Measurements from ENCODE around the gene MMP20. TPM values are rescaled to one million over a fixed set of nuclear protein-coding genes. Genes with fewer than 3 reads are reported as not detected.
A peak's percentile ranks its signal among the peaks of the same experiment; 100 is the strongest.

The MMP20 gene, protein sequence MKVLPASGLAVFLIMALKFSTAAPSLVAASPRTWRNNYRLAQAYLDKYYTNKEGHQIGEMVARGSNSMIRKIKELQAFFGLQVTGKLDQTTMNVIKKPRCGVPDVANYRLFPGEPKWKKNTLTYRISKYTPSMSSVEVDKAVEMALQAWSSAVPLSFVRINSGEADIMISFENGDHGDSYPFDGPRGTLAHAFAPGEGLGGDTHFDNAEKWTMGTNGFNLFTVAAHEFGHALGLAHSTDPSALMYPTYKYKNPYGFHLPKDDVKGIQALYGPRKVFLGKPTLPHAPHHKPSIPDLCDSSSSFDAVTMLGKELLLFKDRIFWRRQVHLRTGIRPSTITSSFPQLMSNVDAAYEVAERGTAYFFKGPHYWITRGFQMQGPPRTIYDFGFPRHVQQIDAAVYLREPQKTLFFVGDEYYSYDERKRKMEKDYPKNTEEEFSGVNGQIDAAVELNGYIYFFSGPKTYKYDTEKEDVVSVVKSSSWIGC
- polyA plus RNA-seq (ENCODE audit: low read depth in 6 of 6) = not detected

DNA sequence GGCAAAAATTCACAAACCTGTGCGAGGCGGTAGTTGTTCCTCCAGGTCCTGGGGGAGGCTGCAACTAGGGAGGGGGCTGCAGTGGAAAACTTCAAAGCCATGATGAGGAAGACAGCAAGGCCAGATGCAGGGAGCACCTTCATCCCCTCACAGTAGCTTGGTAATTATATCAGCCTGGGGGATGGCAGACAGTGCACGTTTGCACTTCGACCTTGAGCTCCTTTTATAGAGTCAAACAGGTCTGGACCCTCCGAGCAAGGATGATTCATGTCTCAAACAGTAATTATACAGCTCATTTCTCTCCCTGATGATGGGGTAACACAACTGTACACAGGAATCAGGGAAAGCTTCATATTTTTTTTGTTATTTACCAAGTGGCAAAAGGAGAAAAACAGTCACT is at the start of gene MMP20:
TSS of gene MMP20 (minus strand) at position 156 of the 400 bp plus-strand sequence. CDS start at position 143, 13 bp downstream.
- no peak for ATAC-seq (ENCODE audit: low read depth in 2 of 2)
- Mint-ChIP-seq H3K27ac (no peak within 1 kb of the TSS), H3K9me3 (no peaks in the 10 kb centered on the region), H3K4me1 (peaks cover 0 to 5% (median 0%) of the 10 kb centered on the region in 3 donors), H3K27me3 (peaks cover 0 to 8% (median 7%) of the 10 kb centered on the region in 3 donors), H3K36me3 (no peaks in the 10 kb centered on the region), H3K4me3 (no peak within 1 kb of the TSS)
- DNase-seq = no peak

DNA sequence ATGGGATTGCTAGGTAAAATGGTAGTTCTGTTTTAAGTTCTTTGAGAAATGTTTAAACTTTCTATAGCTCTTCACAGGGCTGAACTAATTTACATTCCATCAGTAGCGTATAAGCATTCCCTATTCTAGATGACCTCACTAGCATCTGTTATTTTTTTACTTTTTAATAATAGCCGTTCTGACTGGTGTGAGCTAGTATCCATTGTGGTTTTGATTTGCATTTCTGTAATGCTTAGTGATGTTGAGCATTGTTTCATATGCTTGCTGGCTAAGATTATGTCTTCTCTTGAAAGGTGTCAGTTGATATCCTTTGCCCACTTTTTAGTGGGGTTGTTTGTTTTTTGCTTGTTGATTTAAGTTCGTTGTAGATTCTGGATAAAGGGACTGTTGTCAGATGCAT is 44.5 kb upstream of the MMP20 start:
- Mint-ChIP-seq H3K4me1 (peaks cover 0 to 3% (median 0%) of the 10 kb centered on the region in 3 donors), H3K27me3 (peaks cover 0 to 7% (median 0%) of the 10 kb centered on the region in 3 donors), H3K9me3 (no peaks in the 10 kb centered on the region), H3K4me3 (no peak overlapping the region), H3K27ac (no peak overlapping the region), H3K36me3 (no peaks in the 10 kb centered on the region)
- ATAC-seq (ENCODE audit: low read depth in 2 of 2) (no peak), DNase-seq (no peak)

GRCh38 chr11:102666331-102666957 is 41.3 kb upstream of the MMP20 start:
- peak in 1 of 2 donors; percentile 21 for ATAC-seq (ENCODE audit: low read depth in 2 of 2)
- H3K4me3 Mint-ChIP-seq = no peak overlapping the region
- no peaks in the 10 kb centered on the region for H3K36me3 Mint-ChIP-seq
- H3K4me1 Mint-ChIP-seq = peaks cover 0 to 3% (median 0%) of the 10 kb centered on the region in 3 donors
- H3K9me3 Mint-ChIP-seq = no peaks in the 10 kb centered on the region
- peak overlapping the region in 1 of 6 donors; percentile 4 for H3K27ac Mint-ChIP-seq
- peaks cover 0 to 8% (median 0%) of the 10 kb centered on the region in 3 donors for H3K27me3 Mint-ChIP-seq
- peak; percentile 20 for DNase-seq

- ATAC-seq (ENCODE audit: low read depth in 2 of 2) (peak; percentile 51 to 61), DNase-seq (no peak)
- no peaks in the 10 kb centered on the region for H3K9me3 Mint-ChIP-seq
- no peak overlapping the region for H3K4me3 Mint-ChIP-seq
- H3K27ac Mint-ChIP-seq = no peak overlapping the region
- no peaks in the 10 kb centered on the region for H3K36me3 Mint-ChIP-seq
- peaks cover 3 to 9% (median 8%) of the 10 kb centered on the region in 3 donors for H3K27me3 Mint-ChIP-seq
- peaks cover 0 to 3% (median 0%) of the 10 kb centered on the region in 3 donors for H3K4me1 Mint-ChIP-seq
These were observed 39.0 kb upstream of the MMP20 start for GRCh38 chr11:102664001-102664752.

GRCh38 chr11:102662607-102663006 is 37.5 kb upstream of the MMP20 start:
- H3K27me3 Mint-ChIP-seq = peaks cover 8 to 19% (median 9%) of the 10 kb centered on the region in 3 donors
- peak overlapping the region in 1 of 6 donors; percentile 25 for H3K27ac Mint-ChIP-seq
- DNase-seq = no peak
- peaks cover 0 to 3% (median 0%) of the 10 kb centered on the region in 3 donors for H3K4me1 Mint-ChIP-seq
- no peak overlapping the region for H3K4me3 Mint-ChIP-seq
- H3K9me3 Mint-ChIP-seq = no peaks in the 10 kb centered on the region
- no peaks in the 10 kb centered on the region for H3K36me3 Mint-ChIP-seq
- no peak for ATAC-seq (ENCODE audit: low read depth in 2 of 2)

DNA sequence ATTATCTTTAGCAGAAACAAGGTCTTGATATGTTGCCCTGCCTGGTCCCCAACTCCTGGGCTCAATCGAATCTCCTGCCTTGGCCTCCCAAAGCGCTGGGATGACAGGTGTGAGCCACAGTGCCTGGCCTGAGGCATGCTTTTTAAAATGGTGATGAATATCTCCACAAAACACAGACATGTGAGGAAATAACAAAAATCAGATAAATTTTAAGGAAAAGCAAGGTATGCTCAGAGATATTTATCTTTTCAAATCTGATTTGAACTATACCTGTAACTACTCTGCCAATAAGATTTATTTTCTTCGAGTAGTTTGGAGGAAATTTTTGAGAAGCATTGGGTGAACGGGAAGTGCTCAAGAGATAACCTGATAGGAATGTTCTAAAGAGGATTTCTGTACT is 35.9 kb upstream of the MMP20 start:
- Mint-ChIP-seq H3K27ac (no peak overlapping the region), H3K27me3 (peaks cover 17 to 33% (median 21%) of the 10 kb centered on the region in 3 donors), H3K36me3 (no peaks in the 10 kb centered on the region), H3K4me1 (peaks cover 0 to 2% (median 0%) of the 10 kb centered on the region in 3 donors), H3K4me3 (no peak overlapping the region), H3K9me3 (peaks cover 0 to under 1% (median 0%) of the 10 kb centered on the region in 7 donors)
- no peak for ATAC-seq (ENCODE audit: low read depth in 2 of 2)
- DNase-seq = no peak

- peaks cover 30 to 47% (median 47%) of the 10 kb centered on the region in 3 donors for H3K27me3 Mint-ChIP-seq
These were observed 31.4 kb upstream of the MMP20 start for GRCh38 chr11:102656528-102656927.

DNA sequence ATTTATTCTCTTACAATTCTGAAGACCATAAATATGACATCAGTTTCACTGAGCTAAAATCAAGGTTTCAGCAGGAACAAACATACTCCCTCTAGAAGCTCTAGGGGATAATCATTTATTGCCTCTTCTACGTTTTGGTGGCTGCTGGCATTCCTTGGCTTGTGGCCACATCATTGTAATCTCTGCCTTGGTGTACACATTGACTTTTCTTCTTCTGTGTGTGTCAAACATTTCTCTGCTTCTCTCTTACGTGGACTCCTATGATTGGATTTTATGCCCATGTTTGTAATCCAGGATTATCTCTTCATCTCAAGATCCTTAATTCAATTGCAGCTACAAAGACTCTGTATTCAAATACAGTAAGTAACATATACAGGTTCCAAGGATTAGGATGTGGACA is 30.4 kb upstream of the MMP20 start:
- H3K4me1 Mint-ChIP-seq = no peaks in the 10 kb centered on the region
- DNase-seq (no peak), ATAC-seq (ENCODE audit: low read depth in 2 of 2) (no peak)
- peaks cover 32 to 48% (median 47%) of the 10 kb centered on the region in 3 donors for H3K27me3 Mint-ChIP-seq
- no peak overlapping the region for H3K27ac Mint-ChIP-seq
- H3K36me3 Mint-ChIP-seq = peaks cover 0 to 3% of the 10 kb centered on the region in 2 donors
- no peak overlapping the region for H3K4me3 Mint-ChIP-seq
- peaks cover 0 to 8% (median 3%) of the 10 kb centered on the region in 7 donors for H3K9me3 Mint-ChIP-seq

More at GRCh38 chr11:102656528-102656927, 31.4 kb upstream of the MMP20 start:
- Mint-ChIP-seq H3K27ac (no peak overlapping the region), H3K4me1 (no peaks in the 10 kb centered on the region), H3K36me3 (peaks cover 0 to 3% of the 10 kb centered on the region in 2 donors), H3K4me3 (no peak overlapping the region), H3K9me3 (peaks cover 0 to 8% (median 3%) of the 10 kb centered on the region in 7 donors)
- ATAC-seq (ENCODE audit: low read depth in 2 of 2) (no peak), DNase-seq (no peak)

GRCh38 chr11:102654761-102655160 is 29.6 kb upstream of the MMP20 start:
- Mint-ChIP-seq H3K4me3 (no peak overlapping the region), H3K36me3 (peaks cover 0 to 3% of the 10 kb centered on the region in 2 donors), H3K27me3 (peaks cover 33 to 48% (median 47%) of the 10 kb centered on the region in 3 donors), H3K9me3 (peaks cover 0 to 8% (median 4%) of the 10 kb centered on the region in 7 donors), H3K4me1 (no peaks in the 10 kb centered on the region), H3K27ac (peak overlapping the region in 2 of 6 donors; percentile 31 to 61)
- no peak for DNase-seq
- no peak for ATAC-seq (ENCODE audit: low read depth in 2 of 2)

GRCh38 chr11:102653744-102654291 is 28.7 kb upstream of the MMP20 start:
- Mint-ChIP-seq H3K9me3 (peaks cover 0 to 8% (median 5%) of the 10 kb centered on the region in 7 donors), H3K4me1 (no peaks in the 10 kb centered on the region), H3K27me3 (peaks cover 27 to 43% (median 41%) of the 10 kb centered on the region in 3 donors), H3K36me3 (peaks cover 0 to 3% of the 10 kb centered on the region in 2 donors), H3K27ac (no peak overlapping the region), H3K4me3 (no peak overlapping the region)
- ATAC-seq (ENCODE audit: low read depth in 2 of 2) (no peak), DNase-seq (no peak)

- DNase-seq (no peak), ATAC-seq (ENCODE audit: low read depth in 2 of 2) (no peak)
- Mint-ChIP-seq H3K27ac (no peak overlapping the region), H3K36me3 (no peaks in the 10 kb centered on the region), H3K4me1 (no peaks in the 10 kb centered on the region), H3K9me3 (peaks cover 0 to 4% (median 0%) of the 10 kb centered on the region in 7 donors), H3K4me3 (no peak overlapping the region), H3K27me3 (peaks cover 11 to 27% (median 17%) of the 10 kb centered on the region in 3 donors)
These were observed 22.3 kb upstream of the MMP20 start for GRCh38 chr11:102647430-102647829.

GRCh38 chr11:102643941-102644340 is 18.8 kb upstream of the MMP20 start:
- H3K27me3 Mint-ChIP-seq = peaks cover 8 to 27% (median 10%) of the 10 kb centered on the region in 3 donors
- no peak overlapping the region for H3K4me3 Mint-ChIP-seq
- no peaks in the 10 kb centered on the region for H3K9me3 Mint-ChIP-seq
- DNase-seq (no peak), ATAC-seq (ENCODE audit: low read depth in 2 of 2) (no peak)
- no peak overlapping the region for H3K27ac Mint-ChIP-seq
- no peaks in the 10 kb centered on the region for H3K36me3 Mint-ChIP-seq
- H3K4me1 Mint-ChIP-seq = no peaks in the 10 kb centered on the region

DNA sequence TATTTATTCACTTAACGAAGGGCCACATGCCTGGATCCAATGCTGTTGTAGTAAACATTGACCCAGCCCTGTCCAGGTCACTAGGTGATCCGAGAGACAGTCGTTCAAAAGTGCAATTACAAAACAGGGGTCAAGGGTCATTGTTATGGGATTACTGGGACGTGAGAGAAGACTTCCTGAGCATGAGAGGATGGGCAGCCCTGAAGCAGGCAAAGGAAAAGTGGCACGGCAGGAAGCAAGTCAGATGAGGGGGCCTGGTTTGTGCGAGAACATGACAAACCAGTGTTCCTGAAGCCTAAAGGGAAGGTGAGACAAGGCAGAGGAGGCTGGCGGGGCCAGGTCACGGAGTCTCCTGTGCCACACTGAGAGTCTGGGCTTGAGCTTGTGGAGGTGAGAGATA is 15.8 kb upstream of the MMP20 start:
- Mint-ChIP-seq H3K9me3 (no peaks in the 10 kb centered on the region), H3K4me3 (peak overlapping the region in 1 of 8 donors; percentile 57), H3K27me3 (peaks cover 8 to 26% (median 25%) of the 10 kb centered on the region in 3 donors), H3K4me1 (no peaks in the 10 kb centered on the region), H3K36me3 (no peaks in the 10 kb centered on the region), H3K27ac (no peak overlapping the region)
- DNase-seq (no peak), ATAC-seq (ENCODE audit: low read depth in 2 of 2) (no peak)

Data from naive B cell (primary cell).